Central memory CD4-positive, alpha-beta T cell (primary cell): Measurements from ENCODE around the gene IGFALS.
"Not testable (repeated sequence)": the region's sequence is repeated elsewhere in the genome, so short reads cannot be mapped to it uniquely, and the experiment has no call there.

Experiments
- DNase-seq: peaks from one replicate; pipeline ENCODE4 v3.0.0; 2022

IGFALS gene

DNA sequence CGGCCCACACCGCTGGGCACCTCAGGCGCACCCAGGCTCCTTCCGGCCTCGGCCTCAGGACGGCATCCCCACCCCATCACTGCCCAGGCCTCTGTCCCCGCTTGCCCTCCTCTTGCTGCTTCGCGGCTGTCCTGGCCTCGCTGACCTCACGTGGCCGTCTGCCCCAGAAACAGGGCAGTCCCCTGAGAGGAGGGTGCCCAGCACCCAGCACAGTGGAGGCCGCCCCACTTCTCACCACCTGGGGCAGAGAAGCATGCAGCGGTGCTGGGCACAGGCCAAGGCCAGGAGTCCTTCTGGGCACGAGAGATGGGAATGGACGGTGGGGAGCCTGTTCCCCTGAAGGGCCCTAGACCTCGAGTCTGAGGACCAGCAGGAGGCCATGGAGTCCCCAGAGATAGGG lies 24.2 kb upstream of the IGFALS start:
- DNase-seq = no peak

DNA sequence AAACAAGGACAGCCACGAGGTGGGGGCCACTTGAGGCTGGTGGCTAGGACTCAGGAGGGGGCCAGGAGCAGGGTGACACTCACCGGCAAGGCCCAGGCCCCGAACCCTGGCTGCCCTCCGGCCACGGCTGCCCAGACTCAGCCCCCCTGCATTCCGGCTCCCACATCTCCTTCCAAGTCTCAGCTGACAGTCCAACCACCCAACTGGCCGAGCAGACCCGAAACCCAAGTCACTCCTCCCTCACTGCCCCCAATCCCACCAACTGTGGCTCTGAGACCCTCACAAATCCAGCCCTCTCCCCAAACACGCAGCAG lies 23.7 kb upstream of the IGFALS start:
- DNase-seq = no peak

DNA sequence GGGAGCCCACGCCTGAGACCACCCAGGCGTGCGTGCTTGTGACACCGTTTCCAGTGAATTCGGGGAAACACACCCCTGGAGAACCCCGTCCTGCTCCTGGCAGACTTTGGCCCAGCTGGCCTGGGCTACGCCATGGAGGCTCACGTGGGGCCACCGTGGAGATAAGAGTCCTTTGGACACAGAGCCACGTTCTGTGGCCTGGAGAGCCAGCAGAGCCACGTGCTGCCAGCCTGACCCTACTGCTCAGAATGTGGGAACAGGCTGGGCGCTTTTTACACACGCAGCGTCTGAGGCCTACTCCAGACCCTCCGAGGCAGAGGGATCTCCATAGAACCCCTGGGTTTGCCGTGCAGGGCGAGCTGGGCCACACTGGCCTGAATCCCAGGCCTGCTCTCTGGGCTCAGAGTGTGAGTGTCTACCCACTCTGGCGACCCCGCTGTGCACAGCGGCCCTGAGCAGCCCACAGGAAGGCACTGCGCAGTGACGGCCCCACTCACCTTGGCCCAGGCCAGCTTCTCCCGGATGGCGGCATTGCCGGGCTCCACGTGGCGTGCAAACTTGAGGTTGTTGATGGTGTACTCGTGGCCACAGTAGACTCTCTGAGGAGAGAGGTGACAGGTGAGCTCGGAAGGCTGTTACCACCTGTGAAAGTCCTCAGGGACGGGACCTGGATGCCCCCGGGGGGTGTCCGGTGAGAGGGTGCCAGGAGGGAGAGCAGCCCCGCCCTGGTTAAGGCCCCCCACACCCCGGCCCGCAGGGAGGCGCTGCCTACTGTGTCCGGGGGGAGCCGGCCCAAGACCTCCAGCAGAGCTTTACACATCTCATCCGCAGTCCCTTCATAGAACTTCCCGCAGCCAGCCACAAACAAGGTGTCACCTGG lies 23.1 kb upstream of the IGFALS start:
- no peak for DNase-seq

DNA sequence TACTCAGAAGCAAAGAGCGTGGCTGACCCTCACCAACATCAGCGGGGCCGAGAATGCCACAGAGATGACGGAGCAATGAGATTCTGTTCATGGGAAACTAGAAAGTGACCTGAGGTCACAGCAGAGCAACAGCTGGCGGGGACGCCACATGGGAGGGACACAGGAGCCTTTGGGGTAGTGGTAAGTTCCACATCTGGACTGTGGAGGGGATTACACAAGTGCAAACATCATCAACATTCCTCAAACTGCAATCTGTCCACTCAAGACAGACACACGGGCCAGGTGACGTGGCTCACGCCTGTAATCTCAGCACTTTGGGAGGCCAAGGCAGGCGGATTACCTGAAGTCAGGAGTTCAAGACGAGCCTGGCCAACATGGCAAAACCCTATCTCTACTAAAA lies 22.0 kb upstream of the IGFALS start:
- no peak for DNase-seq

DNA sequence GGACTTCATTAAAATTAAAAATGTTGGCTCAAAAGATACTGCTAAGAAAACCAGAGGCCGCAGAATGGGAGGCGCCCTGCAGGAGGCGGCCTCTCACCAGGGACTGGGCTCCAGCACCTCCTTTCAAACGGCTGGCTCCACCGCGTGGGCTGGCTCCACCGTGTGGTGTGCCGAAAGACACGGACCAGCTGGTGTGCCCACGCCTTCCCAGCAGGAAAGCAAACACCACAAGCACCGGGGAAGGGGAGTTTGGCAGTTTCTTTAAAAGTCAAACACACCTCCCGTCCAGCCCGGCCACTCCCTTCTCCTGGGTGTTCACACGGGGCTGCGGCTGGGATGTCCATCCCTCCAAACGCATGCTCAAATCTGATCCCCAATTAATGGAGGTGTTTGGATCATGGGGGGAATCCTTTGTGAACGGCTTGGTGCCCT lies 19.2 kb upstream of the IGFALS start:
- DNase-seq = peak; percentile 22

DNA sequence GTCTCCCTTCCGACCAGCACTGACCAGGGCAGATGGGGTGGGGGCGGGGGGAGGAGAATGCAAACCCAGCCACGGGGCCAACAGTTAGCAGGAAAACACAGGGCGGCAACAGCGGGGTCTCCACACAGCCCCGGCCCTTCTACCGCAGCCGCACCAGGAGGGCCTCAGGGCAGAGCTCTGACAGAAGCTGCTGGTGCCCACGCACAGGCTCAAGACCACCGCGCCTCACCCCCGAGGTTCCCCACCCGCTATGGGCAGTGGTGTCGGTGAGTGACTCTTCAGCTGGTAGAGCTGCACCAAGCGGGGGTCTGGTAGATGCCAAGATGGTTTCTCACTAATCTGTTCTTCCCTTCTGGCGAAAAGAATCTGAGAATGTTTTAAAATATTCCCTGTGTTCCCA lies 17.0 kb upstream of the IGFALS start:
- no peak for DNase-seq

- no peak for DNase-seq
Observed at GRCh38 chr16:1810106-1810505, 16.6 kb upstream of the IGFALS start.

DNA sequence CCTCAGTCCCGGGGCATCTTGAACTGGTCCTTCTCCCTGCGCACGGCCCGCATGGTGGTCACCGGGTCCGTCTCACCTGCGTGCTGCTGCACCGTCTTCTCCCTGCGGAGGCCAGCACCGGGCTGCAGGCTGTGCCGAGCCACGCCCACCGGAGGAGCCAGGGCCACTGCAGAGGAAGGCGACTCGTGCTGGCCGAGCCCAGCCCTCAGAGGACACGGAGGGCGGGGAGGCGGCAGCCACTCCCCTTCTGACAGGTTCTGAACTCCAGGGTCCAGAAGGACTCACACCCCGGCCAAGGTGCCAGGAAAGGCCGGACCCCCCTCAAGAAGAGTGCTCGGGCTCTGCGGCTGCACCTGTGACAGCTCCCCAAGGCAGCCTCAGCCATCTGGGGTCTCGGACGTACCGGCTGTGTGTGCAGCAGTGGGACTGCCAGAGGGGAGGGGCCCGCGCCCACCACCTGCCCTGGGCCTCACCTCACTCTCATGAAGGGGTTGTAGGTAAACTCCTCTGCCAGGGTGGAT lies 15.8 kb upstream of the IGFALS start:
- DNase-seq = no peak

DNA sequence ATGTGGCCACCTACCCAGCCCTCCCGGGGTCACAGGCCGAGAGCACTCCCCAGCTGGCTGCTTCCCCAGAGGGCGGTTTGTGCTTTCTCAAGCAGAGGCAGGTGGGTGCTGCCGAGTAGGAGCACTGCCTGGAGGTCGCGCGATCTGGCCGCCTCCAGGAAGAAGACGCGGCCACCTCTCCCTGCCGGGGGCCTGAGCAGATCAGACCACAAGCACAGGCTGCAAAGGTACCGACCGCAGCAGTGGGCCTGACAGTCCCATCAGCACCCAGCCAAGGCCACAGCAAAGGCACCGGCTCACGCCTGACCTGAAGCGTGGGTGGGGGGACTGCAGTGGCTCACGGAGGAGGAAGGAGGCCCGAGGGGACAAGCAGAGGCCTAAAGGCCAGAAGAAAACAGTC lies 15.2 kb upstream of the IGFALS start:
- DNase-seq = no peak

DNA sequence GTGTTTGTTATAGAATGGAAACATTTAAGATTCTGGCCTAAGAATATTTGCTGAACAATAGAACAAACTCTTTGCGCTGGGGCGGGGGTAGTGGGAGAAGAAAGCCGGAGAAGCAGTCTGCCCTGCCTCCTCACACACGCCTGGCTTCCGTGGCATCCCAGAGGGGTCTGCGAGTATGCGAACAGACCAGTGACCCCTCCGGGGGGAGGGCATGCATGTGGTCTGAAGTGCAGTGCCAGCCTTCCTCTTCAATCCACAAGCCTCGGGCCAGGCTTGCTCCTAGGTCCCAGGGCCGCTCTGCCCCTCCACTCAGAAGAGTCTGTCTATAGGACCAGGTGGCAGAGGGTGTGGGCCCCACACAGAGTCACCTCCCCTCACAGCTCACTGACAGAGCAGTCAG lies 14.1 kb upstream of the IGFALS start:
- DNase-seq = no peak

GRCh38 chr16:1800701-1801100 lies 7.2 kb upstream of the IGFALS start:
- DNase-seq = no peak

- DNase-seq = not testable (repeated sequence)
Observed at GRCh38 chr16:1799263-1799662, 5.8 kb upstream of the IGFALS start.

DNA sequence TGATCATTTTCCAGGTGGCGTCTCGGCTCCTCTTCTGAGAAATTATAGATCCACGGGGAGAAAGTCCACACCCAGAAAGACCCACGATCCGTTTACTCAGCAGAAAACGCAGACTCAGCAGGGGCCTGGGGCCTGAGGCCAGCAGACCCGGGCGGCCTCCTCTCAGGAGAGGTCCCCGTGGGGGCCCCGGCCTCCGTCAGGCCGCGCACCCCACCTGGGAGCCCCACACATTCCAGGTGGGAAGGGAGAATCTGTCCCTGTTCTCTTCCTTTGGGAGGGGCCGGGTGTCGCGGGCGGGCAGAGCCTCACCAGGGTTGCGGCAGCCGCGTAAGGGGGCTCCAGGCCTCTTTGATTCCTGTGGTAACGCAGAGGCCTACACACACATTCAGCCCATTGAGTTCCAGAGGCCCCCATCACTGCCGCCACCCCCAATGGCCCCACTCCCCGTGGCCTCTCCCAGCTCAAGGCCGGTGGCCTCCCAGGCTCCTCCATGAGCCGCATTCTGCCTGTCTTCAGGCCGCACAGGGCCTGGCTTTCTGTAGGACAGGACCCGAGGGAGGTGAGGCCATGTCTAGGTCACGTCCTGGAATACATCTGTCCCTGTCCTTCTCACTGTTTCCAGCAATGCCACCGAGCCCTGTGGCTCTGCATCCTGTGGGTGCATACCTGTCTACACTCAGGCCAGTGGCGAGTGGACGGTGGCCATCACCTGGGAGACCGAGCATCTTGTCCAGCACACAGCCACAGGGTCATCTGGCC lies 1.6 kb upstream of the IGFALS start:
- no peak for DNase-seq

- DNase-seq = no peak
Observed at GRCh38 chr16:1794221-1794871, 841 bp upstream of the IGFALS start.

DNA sequence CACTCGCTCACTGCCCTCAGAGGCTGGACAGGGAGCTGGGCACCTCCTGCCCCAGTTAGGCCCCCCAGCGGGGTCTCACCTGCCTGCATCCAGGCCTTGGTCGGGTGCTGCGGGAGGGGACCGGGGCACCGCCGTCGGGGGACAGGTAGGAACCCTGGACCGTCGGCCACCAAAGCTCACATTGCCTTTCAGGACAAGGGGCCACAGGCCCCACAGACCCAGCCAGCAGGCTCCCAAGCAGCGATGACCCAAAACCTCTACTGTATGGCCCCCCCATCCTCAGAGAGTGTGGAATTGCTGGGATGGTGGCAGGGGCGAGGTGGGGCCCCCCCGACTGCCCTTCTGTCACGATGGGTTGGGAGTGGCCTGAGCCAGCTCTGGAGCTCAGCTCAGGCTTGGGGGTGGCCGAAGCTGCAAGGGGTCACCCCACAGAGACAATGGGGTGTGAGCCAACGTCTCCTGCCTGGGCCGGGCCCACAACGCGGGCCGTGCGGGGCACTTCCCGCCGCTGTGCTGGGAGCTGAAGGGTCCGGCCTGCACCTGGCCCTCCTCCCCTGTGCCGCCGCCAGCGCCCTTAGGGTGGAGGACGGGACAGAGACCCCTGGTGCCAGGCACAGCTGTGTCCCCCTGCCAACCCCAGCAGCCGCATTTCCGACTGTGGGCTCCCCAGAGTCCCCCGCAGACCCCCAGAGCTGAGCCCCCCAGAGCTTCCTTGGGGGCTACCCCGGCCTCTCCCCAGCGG lies 498 bp downstream of the IGFALS start:
- DNase-seq = no peak

DNA sequence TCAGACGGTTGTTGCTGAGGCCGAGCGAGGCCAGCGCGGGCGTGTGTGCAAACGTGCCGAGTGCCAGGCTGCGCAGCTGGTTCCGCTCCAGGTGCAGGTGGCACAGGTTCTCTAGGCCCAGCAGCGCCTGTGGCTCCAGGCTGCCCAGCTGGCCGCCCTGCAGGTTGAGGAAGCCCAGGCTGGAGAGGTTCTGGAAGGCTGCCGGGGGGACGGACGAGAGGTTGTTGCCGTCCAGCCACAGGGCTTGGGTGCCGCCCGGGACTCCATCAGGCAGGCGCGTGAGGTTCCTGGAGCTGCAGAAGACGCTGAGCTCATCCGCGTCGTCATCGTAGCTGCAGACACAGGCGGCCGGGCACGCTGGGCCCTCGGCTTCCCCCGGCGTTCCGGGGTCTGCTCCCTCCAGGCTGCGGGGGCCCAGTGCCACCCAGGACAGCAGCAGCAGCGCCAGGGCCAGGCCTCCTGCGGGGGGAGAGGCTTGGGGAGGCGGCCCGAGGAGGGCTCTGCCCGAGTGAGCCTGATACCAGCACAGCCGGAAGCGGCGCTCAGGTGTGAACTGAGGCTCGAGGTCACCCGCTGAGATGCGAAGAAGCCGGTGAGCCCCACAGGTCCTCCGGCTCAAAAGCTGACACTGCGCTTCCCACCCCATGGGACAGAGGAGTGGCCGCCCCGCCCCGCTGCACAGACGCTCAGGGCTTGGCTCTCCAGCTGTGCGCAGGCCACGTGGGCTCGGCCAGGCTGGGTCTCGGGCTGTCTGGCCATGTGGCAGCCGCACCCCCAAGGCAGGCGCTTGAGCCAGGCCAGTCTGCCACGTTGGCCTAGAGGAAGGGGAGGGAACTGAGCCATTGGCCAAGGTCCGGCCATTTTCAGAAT lies 1.3 kb downstream of the IGFALS start:
- DNase-seq = no peak

GRCh38 chr16:1791256-1791942 lies 2.1 kb downstream of the IGFALS start:
- DNase-seq = no peak

GRCh38 chr16:1790611-1791255 lies 2.8 kb downstream of the IGFALS start:
- no peak for DNase-seq

DNA sequence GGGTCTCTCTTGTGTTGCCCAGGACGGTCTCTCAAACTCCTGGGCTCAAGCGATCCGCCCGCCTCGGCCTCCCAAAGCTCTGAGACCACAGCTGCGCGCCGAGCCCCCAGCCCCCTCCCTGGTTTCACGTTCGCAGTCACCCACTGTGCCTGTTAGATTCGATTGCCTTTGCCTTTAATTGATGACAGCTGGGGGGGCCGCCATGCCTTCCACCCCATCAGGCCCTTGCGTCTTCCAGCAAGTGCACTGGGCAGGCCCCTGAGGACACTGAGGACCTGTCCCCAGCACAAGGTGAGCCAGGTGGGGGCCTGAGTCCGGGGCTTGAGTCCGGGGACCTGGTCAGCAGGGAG lies 3.3 kb downstream of the IGFALS start:
- no peak for DNase-seq

DNA sequence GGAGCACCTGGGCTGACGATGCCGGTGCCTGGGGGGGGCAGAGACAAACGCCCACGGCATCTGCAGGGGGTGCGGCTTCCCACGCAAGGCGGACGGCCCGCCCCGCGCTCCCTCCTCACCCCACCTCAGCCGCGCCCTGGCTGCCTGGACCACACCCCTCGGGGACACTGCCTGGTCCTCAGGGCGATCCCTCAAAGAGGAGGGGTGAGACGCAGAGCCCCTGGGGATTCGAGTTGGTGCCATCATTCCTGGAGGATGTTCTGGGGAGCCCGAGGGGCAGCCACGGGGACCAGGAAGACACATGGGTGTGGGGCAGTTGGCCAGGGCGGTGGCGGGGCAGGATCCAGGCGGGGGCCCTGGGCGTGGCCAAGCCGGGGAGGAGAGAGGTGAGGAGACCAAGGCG lies 3.9 kb downstream of the IGFALS start:
- DNase-seq = no peak

DNA sequence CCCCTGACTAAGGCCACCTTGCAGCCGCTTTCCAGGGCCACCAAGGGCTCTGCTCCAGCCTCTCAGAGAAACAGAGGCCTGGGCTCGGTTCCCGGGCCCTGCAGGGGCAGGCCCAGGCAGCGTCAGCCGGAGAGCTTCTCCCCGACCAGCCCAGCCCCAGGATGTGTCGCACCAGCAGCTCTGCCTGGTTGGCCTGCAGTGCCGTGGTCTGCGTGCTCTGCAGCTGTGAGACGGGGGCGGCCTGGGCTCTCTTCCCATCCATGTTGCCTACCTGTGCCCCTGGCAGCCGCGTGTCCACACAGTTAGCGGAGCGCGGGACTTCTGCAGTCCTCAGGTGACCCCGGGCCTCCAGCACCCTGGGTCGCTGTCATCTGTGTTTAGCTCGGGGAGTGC lies 4.8 kb downstream of the IGFALS start:
- DNase-seq = no peak
